Natural killer cell (primary cell): ENCODE data around the gene ZBTB18. TPM values are rescaled to one million over a fixed set of nuclear protein-coding genes. Genes with fewer than 3 reads are reported as not detected.

Experiments used
- ATAC-seq, 3 donors: fragments of 150-1000 bp in 2 of 3; fragments of 200-7000 bp in 1 of 3; cut with Tn5 transposase; 1 replicate in 1 of 3; 2 replicates in 2 of 3; pipeline ENCODE4 v1.10.0; 2021; ENCODE audit warnings: mild to moderate bottlenecking in 2 of 3, moderate library complexity in 2 of 3
- DNase-seq, 2 donors: peaks; one replicate each; pipeline versions ENCODE4 v3.0.0 to v3.0.0-alpha.2; 2013 to 2021; ENCODE audit warnings: mixed read lengths in 1 of 2
- H3K27ac ChIP-seq: one replicate; pipeline ENCODE4 v1.5.1; 2013; ENCODE audit warnings: mild to moderate bottlenecking, low read length
- H3K27me3 ChIP-seq: one replicate; pipeline ENCODE4 v1.6.1; 2013; ENCODE audit warnings: low read length; ENCODE audit not compliant: control insufficient read depth, insufficient read depth
- H3K36me3 ChIP-seq: one replicate; pipeline ENCODE4 v1.6.1; 2013; ENCODE audit warnings: low read length; ENCODE audit not compliant: control insufficient read depth, insufficient read depth
- H3K4me1 ChIP-seq: one replicate; pipeline ENCODE4 v1.6.1; 2013; ENCODE audit warnings: low read length; ENCODE audit not compliant: control insufficient read depth, insufficient read depth
- H3K4me3 ChIP-seq: one replicate; pipeline ENCODE4 v1.5.1; 2013; ENCODE audit warnings: low read length
- H3K9me3 ChIP-seq: one replicate; pipeline ENCODE4 v1.6.1; 2013; ENCODE audit warnings: low read length; ENCODE audit not compliant: control insufficient read depth, insufficient read depth
- H3K27ac Mint-ChIP-seq, 2 donors: one replicate each; pipeline ENCODE4 v1.8.0; 2022; ENCODE audit warnings: mild to moderate bottlenecking in 2 of 2, mixed read lengths in 2 of 2, moderate library complexity in 1 of 2
- H3K27me3 Mint-ChIP-seq, 2 donors: one replicate each; pipeline ENCODE4 v1.8.0; 2022; ENCODE audit warnings: low read depth in 2 of 2, mixed read lengths in 2 of 2
- H3K36me3 Mint-ChIP-seq: one replicate; pipeline ENCODE4 v1.8.0; 2022; ENCODE audit warnings: mixed read lengths
- H3K4me1 Mint-ChIP-seq, 2 donors: one replicate each; pipeline ENCODE4 v1.8.0; 2022; ENCODE audit warnings: mixed read lengths in 2 of 2
- H3K4me3 Mint-ChIP-seq: one replicate; pipeline ENCODE4 v1.8.0; 2022; ENCODE audit warnings: mild to moderate bottlenecking, moderate library complexity, mixed read lengths
- H3K9me3 Mint-ChIP-seq, 2 donors: one replicate each; pipeline ENCODE4 v1.8.0; 2022; ENCODE audit warnings: mixed read lengths in 2 of 2
- WGBS: methylation state at CpG from one replicate; pipeline ENCODE4 v1.1.7; 2013; ENCODE audit warnings: missing lambda C conversion rate; ENCODE audit not compliant: insufficient coverage; 5-methylcytosine and 5-hydroxymethylcytosine counted together
- intact Hi-C: fragments of 100-400 bp; cut with micrococcal nuclease; formaldehyde crosslinking; loops from one replicate; pipeline ENCODE4 v1.14.2; 2022
- total RNA-seq, 4 donors: library from RNA; stranded (reverse); fragments of 120-200 nt in 1 of 4; gene quantifications; one replicate each; pipeline versions ENCODE4 v1.2.3 to v1.2.4, GENCODE V29; 2013 to 2022
- TF ChIP-seq, protein P1 (sequence below): fragments of 200-600 bp; IDR thresholded peaks from one replicate; pipeline ENCODE4 v1.8.0; 2022; ENCODE audit warnings: antibody characterized with exemption

The ZBTB18 gene
- total RNA-seq, 3 donors from 2014 or later (not counting 1 experiment from before 2014, with no cell fraction given) = 12.6 to 18.2 (median 14.0) TPM

DNA sequence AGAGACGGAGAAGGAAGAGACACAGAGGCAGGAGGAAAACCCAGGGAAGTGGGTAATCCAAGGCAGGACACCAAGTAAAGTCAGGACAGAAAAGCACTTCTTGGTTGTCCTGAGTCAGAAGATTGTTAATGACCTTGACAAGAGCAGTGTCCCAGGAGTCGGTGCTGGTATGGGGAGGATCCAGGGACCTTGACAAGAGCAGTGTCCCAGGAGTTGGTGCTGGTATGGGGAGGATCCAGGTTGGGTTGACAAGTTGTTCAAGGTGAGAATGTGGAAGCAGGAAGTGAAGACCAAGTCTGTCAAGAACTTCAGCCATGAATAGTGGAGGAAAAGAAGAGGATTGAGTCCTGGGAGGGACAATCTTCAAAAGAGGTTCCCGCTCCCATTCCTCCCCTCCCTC lies 31.9 kb downstream of the ZBTB18 start:
- Histone ChIP-seq H3K4me3 (no peak overlapping the region), H3K9me3 (no peaks in the 10 kb centered on the region), H3K4me1 (peaks cover under 1% of the 10 kb centered on the region), H3K27ac (no peak overlapping the region), H3K36me3 (no peaks in the 10 kb centered on the region), H3K27me3 (no peaks in the 10 kb centered on the region)
- Mint-ChIP-seq H3K4me3 (no peak overlapping the region), H3K36me3 (no peaks in the 10 kb centered on the region), H3K4me1 (no peaks in the 10 kb centered on the region), H3K27ac (no peak overlapping the region), H3K9me3 (no peaks in the 10 kb centered on the region), H3K27me3 (peaks cover 53 to 59% of the 10 kb centered on the region in 2 donors)
- TF ChIP-seq, protein P1, sequence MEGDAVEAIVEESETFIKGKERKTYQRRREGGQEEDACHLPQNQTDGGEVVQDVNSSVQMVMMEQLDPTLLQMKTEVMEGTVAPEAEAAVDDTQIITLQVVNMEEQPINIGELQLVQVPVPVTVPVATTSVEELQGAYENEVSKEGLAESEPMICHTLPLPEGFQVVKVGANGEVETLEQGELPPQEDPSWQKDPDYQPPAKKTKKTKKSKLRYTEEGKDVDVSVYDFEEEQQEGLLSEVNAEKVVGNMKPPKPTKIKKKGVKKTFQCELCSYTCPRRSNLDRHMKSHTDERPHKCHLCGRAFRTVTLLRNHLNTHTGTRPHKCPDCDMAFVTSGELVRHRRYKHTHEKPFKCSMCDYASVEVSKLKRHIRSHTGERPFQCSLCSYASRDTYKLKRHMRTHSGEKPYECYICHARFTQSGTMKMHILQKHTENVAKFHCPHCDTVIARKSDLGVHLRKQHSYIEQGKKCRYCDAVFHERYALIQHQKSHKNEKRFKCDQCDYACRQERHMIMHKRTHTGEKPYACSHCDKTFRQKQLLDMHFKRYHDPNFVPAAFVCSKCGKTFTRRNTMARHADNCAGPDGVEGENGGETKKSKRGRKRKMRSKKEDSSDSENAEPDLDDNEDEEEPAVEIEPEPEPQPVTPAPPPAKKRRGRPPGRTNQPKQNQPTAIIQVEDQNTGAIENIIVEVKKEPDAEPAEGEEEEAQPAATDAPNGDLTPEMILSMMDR = no peak
- ATAC-seq (no peak), DNase-seq (no peak)
- intact Hi-C loops = no loop called here
- 99% methylated on average over 2 of the region's 3 CpGs for WGBS

DNA sequence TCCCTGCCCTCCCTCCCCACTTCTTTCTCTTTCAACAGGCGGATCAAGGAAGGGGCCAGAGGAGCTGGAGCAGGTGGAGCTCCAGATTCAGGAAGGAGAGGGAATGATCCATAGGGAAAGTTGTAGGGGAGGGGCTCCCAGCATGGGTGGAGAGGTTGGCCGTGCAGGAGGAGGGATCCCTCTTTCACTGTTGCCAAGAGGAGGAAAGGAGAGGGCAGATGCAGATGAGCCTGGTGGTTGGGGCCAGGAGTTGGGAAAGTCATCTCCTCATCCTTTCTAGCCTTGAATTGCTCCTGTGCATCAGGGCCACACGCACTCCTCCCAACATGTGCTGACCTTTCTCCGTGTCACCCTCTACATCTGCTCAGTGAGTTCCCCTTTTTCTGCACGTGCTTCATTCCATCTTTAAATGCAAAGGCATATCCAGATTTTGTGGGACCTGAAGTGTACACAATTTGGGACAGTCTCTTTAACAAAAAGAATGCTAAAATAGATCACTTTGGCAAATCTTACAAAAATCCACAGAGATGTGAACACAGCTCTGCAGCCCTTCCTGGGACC lies 32.4 kb downstream of the ZBTB18 start:
- ATAC-seq (no peak), DNase-seq (no peak)
- H3K4me3 Mint-ChIP-seq = no peak overlapping the region
- no peak overlapping the region for H3K27ac Mint-ChIP-seq
- H3K9me3 Mint-ChIP-seq = no peaks in the 10 kb centered on the region
- Histone ChIP-seq H3K27ac (no peak overlapping the region), H3K27me3 (no peaks in the 10 kb centered on the region), H3K9me3 (no peaks in the 10 kb centered on the region), H3K4me1 (no peaks in the 10 kb centered on the region), H3K4me3 (no peak overlapping the region), H3K36me3 (no peaks in the 10 kb centered on the region)
- TF ChIP-seq, protein P1 = no peak
- WGBS = 50% methylated on average over 5 of the region's 5 CpGs
- peaks cover 53 to 58% of the 10 kb centered on the region in 2 donors for H3K27me3 Mint-ChIP-seq
- intact Hi-C loops = no loop called here
- no peaks in the 10 kb centered on the region for H3K36me3 Mint-ChIP-seq
- no peaks in the 10 kb centered on the region for H3K4me1 Mint-ChIP-seq

DNA sequence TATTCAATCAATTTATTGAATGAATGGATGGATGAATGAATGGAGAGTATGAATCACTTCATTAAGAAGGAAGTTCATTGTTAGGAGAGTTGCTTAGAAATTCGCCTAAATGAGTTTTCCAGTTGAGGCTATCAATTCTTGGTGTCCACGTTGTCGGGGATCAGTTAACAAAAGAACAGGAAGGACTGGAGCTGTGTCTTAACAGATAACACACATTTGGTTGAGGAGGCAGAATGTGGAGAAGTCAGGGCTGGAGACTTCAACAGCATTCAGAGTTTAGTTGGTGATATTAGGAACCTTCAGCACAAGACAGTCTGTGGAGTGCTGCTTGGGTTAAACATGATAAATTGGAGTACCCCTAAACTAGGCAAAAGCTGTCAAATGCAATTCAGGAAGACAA lies 33.7 kb downstream of the ZBTB18 start:
- H3K27me3 ChIP-seq = no peaks in the 10 kb centered on the region
- no peak overlapping the region for H3K4me3 ChIP-seq
- TF ChIP-seq, protein P1 = no peak
- no peak overlapping the region for H3K27ac Mint-ChIP-seq
- no peaks in the 10 kb centered on the region for H3K9me3 ChIP-seq
- no peaks in the 10 kb centered on the region for H3K9me3 Mint-ChIP-seq
- peaks cover 50 to 53% of the 10 kb centered on the region in 2 donors for H3K27me3 Mint-ChIP-seq
- H3K36me3 ChIP-seq = no peaks in the 10 kb centered on the region
- ATAC-seq = no peak
- no peak overlapping the region for H3K27ac ChIP-seq
- no peaks in the 10 kb centered on the region for H3K4me1 Mint-ChIP-seq
- H3K36me3 Mint-ChIP-seq = no peaks in the 10 kb centered on the region
- no peak overlapping the region for H3K4me3 Mint-ChIP-seq
- WGBS = 36% methylated on average over 3 of the region's 3 CpGs
- intact Hi-C loops = no loop called here
- no peak for DNase-seq
- H3K4me1 ChIP-seq = no peaks in the 10 kb centered on the region

DNA sequence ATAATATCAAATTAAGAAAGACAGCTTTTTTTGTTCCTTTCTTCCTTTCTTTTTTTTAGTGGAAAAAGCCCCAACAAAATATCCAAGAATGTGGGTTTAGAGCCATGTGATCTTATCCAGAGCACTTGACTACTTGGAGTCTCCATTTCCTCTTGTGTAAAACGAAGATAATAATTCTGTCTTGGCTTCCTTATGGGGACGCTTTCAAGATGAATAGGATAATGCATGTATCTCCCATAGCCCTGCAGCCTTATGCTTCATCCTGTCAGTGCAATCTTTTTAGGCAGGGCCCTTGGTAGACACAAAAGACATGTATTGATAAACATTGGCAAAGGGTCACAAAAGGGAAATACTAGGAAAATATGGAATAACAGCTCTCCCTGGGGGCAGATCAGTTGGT lies 34.8 kb downstream of the ZBTB18 start:
- H3K4me3 Mint-ChIP-seq = no peak overlapping the region
- TF ChIP-seq, protein P1 = no peak
- H3K4me1 Mint-ChIP-seq = no peaks in the 10 kb centered on the region
- ATAC-seq = no peak
- Histone ChIP-seq H3K27ac (no peak overlapping the region), H3K9me3 (no peaks in the 10 kb centered on the region), H3K4me1 (no peaks in the 10 kb centered on the region), H3K36me3 (no peaks in the 10 kb centered on the region), H3K4me3 (no peak overlapping the region), H3K27me3 (no peaks in the 10 kb centered on the region)
- no peaks in the 10 kb centered on the region for H3K9me3 Mint-ChIP-seq
- 83% methylated on average over 2 of the region's 2 CpGs for WGBS
- intact Hi-C loops = no loop called here
- no peak overlapping the region for H3K27ac Mint-ChIP-seq
- peaks cover 50 to 53% of the 10 kb centered on the region in 2 donors for H3K27me3 Mint-ChIP-seq
- DNase-seq = no peak
- no peaks in the 10 kb centered on the region for H3K36me3 Mint-ChIP-seq
